ENCODE measurements around the gene ARVCF.
"Not testable (repeated sequence)": the region's sequence is repeated elsewhere in the genome, so short reads cannot be mapped to it uniquely, and the experiment has no call there.

Gene ARVCF

GRCh38 chr22:19942157-19943081 is 74.2 kb downstream of the ARVCF start:
- Histone ChIP-seq H3K9me3 (ENCODE audit: control insufficient read depth, insufficient read depth, low read length) (no peaks in the 10 kb centered on the region), H3K27ac (ENCODE audit: low read depth, low read length) (peak overlapping the region; percentile 67), H3K27me3 (ENCODE audit: control insufficient read depth, insufficient read depth, low read length) (no peaks in the 10 kb centered on the region), H3K4me3 (ENCODE audit: low read depth, low read length) (peak overlapping the region; percentile 64), H3K9ac (ENCODE audit: low read depth, low read length) (0 out of 2 replicates have a peak overlapping the region, but pooled peaks have one; percentile 13), H3K36me3 (ENCODE audit: control insufficient read depth, insufficient read depth, low read length) (no peaks in the 10 kb centered on the region), H3K4me1 (ENCODE audit: control insufficient read depth, insufficient read depth, low read length) (peaks cover 9% of the 10 kb centered on the region)

- peaks cover 9% of the 10 kb centered on the region for H3K4me1 ChIP-seq (ENCODE audit: control insufficient read depth, insufficient read depth, low read length)
- H3K4me3 ChIP-seq (ENCODE audit: low read depth, low read length) = peak within 1 kb of the TSS; percentile 64
- no peaks in the 10 kb centered on the region for H3K9me3 ChIP-seq (ENCODE audit: control insufficient read depth, insufficient read depth, low read length)
- no peaks in the 10 kb centered on the region for H3K36me3 ChIP-seq (ENCODE audit: control insufficient read depth, insufficient read depth, low read length)
- H3K27ac ChIP-seq (ENCODE audit: low read depth, low read length) = peak within 1 kb of the TSS; percentile 67
- no peaks in the 10 kb centered on the region for H3K27me3 ChIP-seq (ENCODE audit: control insufficient read depth, insufficient read depth, low read length)
- 0 out of 2 replicates have a peak within 1 kb of the TSS, but pooled peaks have one; percentile 13 for H3K9ac ChIP-seq (ENCODE audit: low read depth, low read length)
Observed at GRCh38 chr22:19941365-19942082, 75.1 kb downstream of the ARVCF start, which contains the start of the genes COMT and TXNRD2. COMT (plus strand) TSS chr22:19941772; CDS start chr22:19962527, 20,755 bp downstream. TXNRD2 (minus strand) TSS chr22:19941818; CDS start chr22:19941803, 15 bp downstream.

GRCh38 chr22:19940536-19941364 is 75.9 kb downstream of the ARVCF start:
- Histone ChIP-seq H3K9ac (ENCODE audit: low read depth, low read length) (no peak overlapping the region), H3K4me1 (ENCODE audit: control insufficient read depth, insufficient read depth, low read length) (peaks cover 9% of the 10 kb centered on the region), H3K27ac (ENCODE audit: low read depth, low read length) (no peak overlapping the region), H3K9me3 (ENCODE audit: control insufficient read depth, insufficient read depth, low read length) (peaks cover 5% of the 10 kb centered on the region; the same call in 1 of the 2 replicates), H3K4me3 (ENCODE audit: low read depth, low read length) (peak overlapping the region; percentile 64), H3K36me3 (ENCODE audit: control insufficient read depth, insufficient read depth, low read length) (no peaks in the 10 kb centered on the region), H3K27me3 (ENCODE audit: control insufficient read depth, insufficient read depth, low read length) (no peaks in the 10 kb centered on the region)

- Histone ChIP-seq H3K4me1 (ENCODE audit: control insufficient read depth, insufficient read depth, low read length) (peaks cover 4% of the 10 kb centered on the region; the same call in 1 of the 2 replicates), H3K27ac (ENCODE audit: low read depth, low read length) (no peak overlapping the region), H3K9ac (ENCODE audit: low read depth, low read length) (no peak overlapping the region), H3K36me3 (ENCODE audit: control insufficient read depth, insufficient read depth, low read length) (no peaks in the 10 kb centered on the region), H3K9me3 (ENCODE audit: control insufficient read depth, insufficient read depth, low read length) (peaks cover 7% of the 10 kb centered on the region; the same call in 1 of the 2 replicates), H3K27me3 (ENCODE audit: control insufficient read depth, insufficient read depth, low read length) (no peaks in the 10 kb centered on the region), H3K4me3 (ENCODE audit: low read depth, low read length) (no peak overlapping the region)
Observed at GRCh38 chr22:19937616-19938473, 78.8 kb downstream of the ARVCF start.

- Histone ChIP-seq H3K36me3 (ENCODE audit: control insufficient read depth, insufficient read depth, low read length) (no peaks in the 10 kb centered on the region), H3K27ac (ENCODE audit: low read depth, low read length) (no peak overlapping the region), H3K9ac (ENCODE audit: low read depth, low read length) (no peak overlapping the region), H3K4me3 (ENCODE audit: low read depth, low read length) (no peak overlapping the region), H3K4me1 (ENCODE audit: control insufficient read depth, insufficient read depth, low read length) (no peaks in the 10 kb centered on the region), H3K9me3 (ENCODE audit: control insufficient read depth, insufficient read depth, low read length) (peaks cover 7% of the 10 kb centered on the region; the same call in 1 of the 2 replicates), H3K27me3 (ENCODE audit: control insufficient read depth, insufficient read depth, low read length) (no peaks in the 10 kb centered on the region)
Observed at GRCh38 chr22:19936513-19936912, 80.1 kb downstream of the ARVCF start.

GRCh38 chr22:19935123-19935718 is 81.4 kb downstream of the ARVCF start:
- not testable (repeated sequence) for H3K27ac ChIP-seq (ENCODE audit: low read depth, low read length); H3K36me3 ChIP-seq (ENCODE audit: control insufficient read depth, insufficient read depth, low read length); H3K27me3 ChIP-seq (ENCODE audit: control insufficient read depth, insufficient read depth, low read length); H3K4me3 ChIP-seq (ENCODE audit: low read depth, low read length); H3K9me3 ChIP-seq (ENCODE audit: control insufficient read depth, insufficient read depth, low read length); H3K9ac ChIP-seq (ENCODE audit: low read depth, low read length); H3K4me1 ChIP-seq (ENCODE audit: control insufficient read depth, insufficient read depth, low read length)

- H3K4me3 ChIP-seq (ENCODE audit: low read depth, low read length) = no peak overlapping the region
- peaks cover 7% of the 10 kb centered on the region; the same call in 1 of the 2 replicates for H3K9me3 ChIP-seq (ENCODE audit: control insufficient read depth, insufficient read depth, low read length)
- H3K36me3 ChIP-seq (ENCODE audit: control insufficient read depth, insufficient read depth, low read length) = no peaks in the 10 kb centered on the region
- H3K4me1 ChIP-seq (ENCODE audit: control insufficient read depth, insufficient read depth, low read length) = no peaks in the 10 kb centered on the region
- H3K9ac ChIP-seq (ENCODE audit: low read depth, low read length) = no peak overlapping the region
- no peak overlapping the region for H3K27ac ChIP-seq (ENCODE audit: low read depth, low read length)
- H3K27me3 ChIP-seq (ENCODE audit: control insufficient read depth, insufficient read depth, low read length) = no peaks in the 10 kb centered on the region
Observed at GRCh38 chr22:19933341-19934241, 83.0 kb downstream of the ARVCF start.

- no peaks in the 10 kb centered on the region for H3K36me3 ChIP-seq (ENCODE audit: control insufficient read depth, insufficient read depth, low read length)
- no peak overlapping the region for H3K9ac ChIP-seq (ENCODE audit: low read depth, low read length)
- no peak overlapping the region for H3K4me3 ChIP-seq (ENCODE audit: low read depth, low read length)
- H3K4me1 ChIP-seq (ENCODE audit: control insufficient read depth, insufficient read depth, low read length) = no peaks in the 10 kb centered on the region
- H3K27ac ChIP-seq (ENCODE audit: low read depth, low read length) = no peak overlapping the region
- H3K9me3 ChIP-seq (ENCODE audit: control insufficient read depth, insufficient read depth, low read length) = peaks cover 7% of the 10 kb centered on the region; the same call in 1 of the 2 replicates
- H3K27me3 ChIP-seq (ENCODE audit: control insufficient read depth, insufficient read depth, low read length) = no peaks in the 10 kb centered on the region
Observed at GRCh38 chr22:19932367-19933206, 84.0 kb downstream of the ARVCF start.

All from HUES48 (cell line).